Osteoblast (primary cell): ENCODE measurements around the gene APOC3. TPM values are rescaled to one million over a fixed set of nuclear protein-coding genes. Genes with fewer than 3 reads are reported as not detected.

Experiments used
- DNase-seq: peaks from one replicate; pipeline ENCODE4 v3.0.0; 2011; ENCODE audit warnings: low spot score, mixed read lengths; ENCODE audit not compliant: insufficient read length; ENCODE audit errors: missing footprints
- H2AFZ ChIP-seq: 2 replicates; pipeline ENCODE4 v1.6.0; 2011; ENCODE audit warnings: mild to moderate bottlenecking, low read length
- H3K27ac ChIP-seq: 2 replicates; pipeline ENCODE4 v1.5.1; 2011; ENCODE audit warnings: mild to moderate bottlenecking, low read depth, low read length, moderate library complexity
- H3K27me3 ChIP-seq: 2 replicates; pipeline ENCODE4 v1.6.0; 2012; ENCODE audit warnings: mild to moderate bottlenecking, control low read depth, inconsistent platforms, low read length, moderate library complexity; ENCODE audit not compliant: insufficient read depth
- H3K36me3 ChIP-seq: 2 replicates; pipeline ENCODE4 v1.5.1; 2011; ENCODE audit warnings: mild to moderate bottlenecking, low read length, control low read depth, moderate library complexity; ENCODE audit not compliant: insufficient read depth
- H3K4me1 ChIP-seq: 2 replicates; pipeline ENCODE4 v1.5.1; 2011; ENCODE audit warnings: mild to moderate bottlenecking, low read length, control low read depth, moderate library complexity; ENCODE audit not compliant: insufficient read depth
- H3K4me2 ChIP-seq: 2 replicates; pipeline ENCODE4 v1.6.0; 2011; ENCODE audit warnings: mild to moderate bottlenecking, low read length; ENCODE audit not compliant: insufficient read depth
- H3K4me3 ChIP-seq: fragments of 200-600 bp; sonication (generic); 3 replicates; pipeline ENCODE4 v1.5.1; 2012; ENCODE audit warnings: mild to moderate bottlenecking, low read length, inconsistent platforms; ENCODE audit not compliant: insufficient read depth
- H3K79me2 ChIP-seq: 2 replicates; pipeline ENCODE4 v1.6.0; 2012; ENCODE audit warnings: mild to moderate bottlenecking, low read length, control low read depth, inconsistent platforms; ENCODE audit not compliant: insufficient read depth
- H3K9me3 ChIP-seq: 2 replicates; pipeline ENCODE4 v1.5.1; 2011; ENCODE audit warnings: low read depth, low read length, control low read depth
- H4K20me1 ChIP-seq: 2 replicates; pipeline ENCODE4 v1.6.0; 2012; ENCODE audit warnings: mild to moderate bottlenecking, low read length, control low read depth; ENCODE audit not compliant: insufficient read depth
- total RNA-seq: library from RNA; depleted of rRNA; stranded (reverse); fragments of >200 nt; gene quantifications from 2 replicates; pipeline ENCODE4 v1.2.3, GENCODE V29; 2012
- TF ChIP-seq, protein P1 (sequence below): IDR thresholded peaks from 2 replicates; pipeline ENCODE4 v1.5.1; 2011; ENCODE audit warnings: mild to moderate bottlenecking, low read depth, low read length, moderate library complexity; ENCODE audit errors: extremely low read depth

Gene APOC3
- total RNA-seq, 1 donor: not detected

DNA sequence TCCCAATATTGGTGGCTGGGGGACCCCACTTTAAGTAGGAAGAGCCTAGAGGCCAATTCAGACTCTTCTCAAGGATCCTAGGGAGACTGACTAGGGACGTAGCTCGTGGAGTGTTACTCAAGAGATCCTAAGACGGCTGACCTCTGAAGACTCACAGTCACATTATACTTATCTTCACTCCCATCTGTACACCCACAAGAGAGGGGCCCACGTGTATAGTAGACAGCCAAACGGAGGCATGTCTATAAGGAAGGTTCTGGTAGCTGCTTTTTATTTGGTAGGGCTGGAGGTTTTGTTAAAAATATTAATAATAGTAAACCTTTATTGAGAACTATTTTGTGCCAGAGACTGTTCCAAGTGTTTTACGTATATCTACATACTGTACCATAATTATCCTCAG is 30.6 kb downstream of the APOC3 start:
- Histone ChIP-seq H3K36me3 (peaks cover 54% of the 10 kb centered on the region), H3K4me3 (no peak overlapping the region), H3K79me2 (no peaks in the 10 kb centered on the region), H3K4me1 (peaks cover 48% of the 10 kb centered on the region), H4K20me1 (no peaks in the 10 kb centered on the region), H2AFZ (no peak overlapping the region), H3K27me3 (no peaks in the 10 kb centered on the region), H3K4me2 (no peak overlapping the region), H3K27ac (no peak overlapping the region), H3K9me3 (no peaks in the 10 kb centered on the region)
- no peak for DNase-seq
- TF ChIP-seq, protein P1, sequence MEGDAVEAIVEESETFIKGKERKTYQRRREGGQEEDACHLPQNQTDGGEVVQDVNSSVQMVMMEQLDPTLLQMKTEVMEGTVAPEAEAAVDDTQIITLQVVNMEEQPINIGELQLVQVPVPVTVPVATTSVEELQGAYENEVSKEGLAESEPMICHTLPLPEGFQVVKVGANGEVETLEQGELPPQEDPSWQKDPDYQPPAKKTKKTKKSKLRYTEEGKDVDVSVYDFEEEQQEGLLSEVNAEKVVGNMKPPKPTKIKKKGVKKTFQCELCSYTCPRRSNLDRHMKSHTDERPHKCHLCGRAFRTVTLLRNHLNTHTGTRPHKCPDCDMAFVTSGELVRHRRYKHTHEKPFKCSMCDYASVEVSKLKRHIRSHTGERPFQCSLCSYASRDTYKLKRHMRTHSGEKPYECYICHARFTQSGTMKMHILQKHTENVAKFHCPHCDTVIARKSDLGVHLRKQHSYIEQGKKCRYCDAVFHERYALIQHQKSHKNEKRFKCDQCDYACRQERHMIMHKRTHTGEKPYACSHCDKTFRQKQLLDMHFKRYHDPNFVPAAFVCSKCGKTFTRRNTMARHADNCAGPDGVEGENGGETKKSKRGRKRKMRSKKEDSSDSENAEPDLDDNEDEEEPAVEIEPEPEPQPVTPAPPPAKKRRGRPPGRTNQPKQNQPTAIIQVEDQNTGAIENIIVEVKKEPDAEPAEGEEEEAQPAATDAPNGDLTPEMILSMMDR: no peak

DNA sequence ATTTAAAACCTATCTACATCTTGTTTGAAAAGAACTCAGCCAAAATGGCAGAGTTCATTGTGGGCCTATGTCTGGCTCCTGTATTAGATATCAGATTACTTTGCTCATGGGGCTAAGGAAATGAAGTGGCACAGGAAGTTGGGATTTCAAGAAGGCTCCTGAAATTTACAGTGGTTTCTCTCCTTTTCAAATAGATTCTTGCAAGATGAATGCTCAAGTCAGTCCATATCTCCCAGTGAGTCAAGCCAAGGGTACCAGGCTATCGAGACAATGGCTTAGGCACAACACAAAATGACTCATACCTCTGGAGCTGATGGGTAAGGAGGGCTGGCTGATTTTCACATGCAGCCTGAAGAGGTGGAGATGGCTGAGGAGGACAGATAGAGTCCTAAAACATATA is 31.8 kb downstream of the APOC3 start:
- H3K4me2 ChIP-seq: no peak overlapping the region
- no peak overlapping the region for H3K4me3 ChIP-seq
- no peaks in the 10 kb centered on the region for H3K9me3 ChIP-seq
- H3K27ac ChIP-seq: peak overlapping the region; percentile 74
- no peak overlapping the region for H2AFZ ChIP-seq
- no peaks in the 10 kb centered on the region for H3K79me2 ChIP-seq
- no peaks in the 10 kb centered on the region for H4K20me1 ChIP-seq
- peak; percentile 91 for DNase-seq
- H3K36me3 ChIP-seq: peaks cover 50% of the 10 kb centered on the region
- TF ChIP-seq, protein P1: no peak
- peaks cover 59% of the 10 kb centered on the region for H3K4me1 ChIP-seq
- H3K27me3 ChIP-seq: no peaks in the 10 kb centered on the region

DNA sequence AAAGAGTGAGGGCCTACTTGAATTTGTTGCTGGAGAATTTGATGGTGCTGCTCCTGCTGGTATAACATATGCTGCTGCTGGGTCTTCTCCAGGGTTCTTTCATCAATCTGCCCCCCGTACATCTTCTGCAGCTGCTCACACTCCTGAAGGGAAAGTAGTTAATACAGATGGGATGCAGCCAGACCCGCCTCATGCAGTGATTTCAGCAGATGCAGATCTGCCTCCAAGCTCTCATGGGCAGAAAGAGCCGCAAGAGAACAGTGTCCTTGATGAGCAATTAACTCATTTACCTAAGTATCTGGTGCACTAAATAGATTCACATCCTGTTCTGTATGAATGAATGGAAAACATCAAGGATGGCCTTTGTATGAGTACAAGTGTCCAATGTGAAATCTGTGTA is 32.5 kb downstream of the APOC3 start:
- no peak for DNase-seq
- no peaks in the 10 kb centered on the region for H4K20me1 ChIP-seq
- H3K36me3 ChIP-seq: peaks cover 53% of the 10 kb centered on the region
- H3K9me3 ChIP-seq: no peaks in the 10 kb centered on the region
- no peaks in the 10 kb centered on the region for H3K27me3 ChIP-seq
- H3K4me1 ChIP-seq: peaks cover 64% of the 10 kb centered on the region
- H3K79me2 ChIP-seq: no peaks in the 10 kb centered on the region
- no peak overlapping the region for H3K4me2 ChIP-seq
- peak overlapping the region; percentile 94 for H3K27ac ChIP-seq
- TF ChIP-seq, protein P1: no peak
- H3K4me3 ChIP-seq: no peak overlapping the region
- no peak overlapping the region for H2AFZ ChIP-seq

DNA sequence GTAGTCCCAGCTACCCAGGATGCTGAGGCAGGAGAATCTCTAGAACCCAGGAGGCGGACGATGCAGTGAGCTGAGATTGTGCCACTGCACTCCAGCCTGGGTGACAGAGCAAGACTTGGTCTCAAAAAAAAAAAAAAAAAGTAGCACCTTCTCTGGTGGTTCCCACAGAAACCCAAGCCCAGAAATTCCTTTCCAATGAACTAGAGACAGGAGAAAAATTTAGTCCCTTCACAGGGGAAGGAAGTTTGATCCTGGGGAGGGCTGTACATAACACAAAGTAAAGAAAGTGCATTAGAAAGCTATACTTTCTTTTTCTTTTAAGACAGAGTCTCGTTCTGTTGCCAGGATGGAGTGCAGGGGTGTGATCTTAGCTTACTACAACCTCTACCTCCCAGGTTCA is 33.2 kb downstream of the APOC3 start:
- Histone ChIP-seq H3K27ac (peak overlapping the region; percentile 94), H3K9me3 (no peaks in the 10 kb centered on the region), H3K4me2 (no peak overlapping the region), H3K4me3 (no peak overlapping the region), H2AFZ (no peak overlapping the region), H3K27me3 (no peaks in the 10 kb centered on the region), H4K20me1 (no peaks in the 10 kb centered on the region), H3K36me3 (peaks cover 55% of the 10 kb centered on the region), H3K4me1 (peaks cover 62% of the 10 kb centered on the region), H3K79me2 (no peaks in the 10 kb centered on the region)
- no peak for DNase-seq
- TF ChIP-seq, protein P1: no peak
